K562 (cell line): ENCODE data around the gene EPB41L2. TPM values are rescaled to one million over a fixed set of nuclear protein-coding genes. Genes with fewer than 3 reads are reported as not detected.

Experiments used
- ATAC-seq: fragments of 200-7000 bp; cut with Tn5 transposase; 3 replicates; pipeline ENCODE4 v1.9.1; 2020; ENCODE audit warnings: moderate library complexity
- BruUV-seq: library from RNA; stranded (reverse); fragments of 400-500 nt; replicated peaks from 2 replicates; lab custom pipeline; 2021; lab: Mats Ljungman, UMichigan
- CTCF ChIA-PET: fragments of 300-600 bp; formaldehyde crosslinking; extraction: SDS; loops from one replicate; lab custom pipeline; 2021; ENCODE audit warnings: low intra/inter-chr PET ratio; lab: Yijun Ruan, JAX
- POLR2A ChIA-PET: fragments of 300-600, 350-650 bp; sonication (Branson Sonifier 250); formaldehyde crosslinking; extraction: SDS; loops from one replicate; lab custom pipeline; 2021; ENCODE audit warnings: antibody characterized with exemption, inconsistent platforms; lab: Yijun Ruan, JAX
- DNase-seq, 4 experiments: peaks; one replicate each; pipeline versions ENCODE4 v3.0.0 to v3.0.0-alpha.2; 2011 to 2018; ENCODE audit warnings: low spot score in 3 of 4, mixed read lengths in 3 of 4; ENCODE audit errors: extremely low read depth in 1 of 4
- FAIRE-seq: peaks from 2 replicates; lab custom pipeline; 2011; peaks lifted over from hg19 to GRCh38; lab: Jason Lieb, UNC
- H2AFZ ChIP-seq: 2 replicates; pipeline ENCODE4 v1.6.0; 2011; ENCODE audit warnings: low read depth, low read length, control low read depth, inconsistent platforms
- H3K27ac ChIP-seq: fragments of 200-600 bp; 3 replicates; pipeline ENCODE4 v1.8.0; 2011; ENCODE audit warnings: low read depth, mild to moderate bottlenecking, control low read depth, inconsistent platforms, low read length, moderate library complexity, mixed read lengths; ENCODE audit errors: extremely low read depth
- H3K27me3 ChIP-seq, 2 experiments: fragments of 300-600 bp in 1 of 2; 2 replicates in 1 of 2; 3 replicates in 1 of 2; pipeline versions ENCODE4 v1.6.0 to v1.8.0; 2011; ENCODE audit warnings: inconsistent platforms in 2 of 2, low read length in 2 of 2, mild to moderate bottlenecking in 1 of 2, mixed read lengths in 1 of 2, moderate library complexity in 1 of 2; ENCODE audit not compliant: control insufficient read depth in 2 of 2, insufficient read depth in 2 of 2
- H3K36me3 ChIP-seq: fragments of 300-600 bp; 3 replicates; pipeline ENCODE4 v1.8.0; 2011; ENCODE audit warnings: mild to moderate bottlenecking, low read length, inconsistent platforms; ENCODE audit not compliant: control insufficient read depth, insufficient read depth
- H3K4me1 ChIP-seq, 2 experiments: fragments of 200-600 bp in 1 of 2; replicated peaks in 1 of 2; 2 replicates in 1 of 2; 3 replicates in 1 of 2; pipeline versions ENCODE4 v1.5.1 to v1.8.0; 2011; ENCODE audit warnings: inconsistent platforms in 2 of 2, low read length in 2 of 2, mild to moderate bottlenecking in 1 of 2, mixed read lengths in 1 of 2, moderate library complexity in 1 of 2; ENCODE audit not compliant: control insufficient read depth in 2 of 2, insufficient read depth in 2 of 2
- H3K4me2 ChIP-seq: 2 replicates; pipeline ENCODE4 v1.6.1; 2011; ENCODE audit warnings: low read length, control low read depth, inconsistent platforms, mixed read lengths; ENCODE audit not compliant: insufficient read depth
- H3K4me3 ChIP-seq: fragments of 200-600 bp; sonication (generic), shearing (Covaris generic); 2 replicates; pipeline ENCODE4 v1.5.1; 2016; ENCODE audit warnings: control low read depth, inconsistent platforms
- H3K79me2 ChIP-seq: fragments of 200-600 bp; 3 replicates; pipeline ENCODE4 v1.8.0; 2011; ENCODE audit warnings: low read length, inconsistent platforms; ENCODE audit not compliant: control insufficient read depth, insufficient read depth
- H3K9ac ChIP-seq, 2 experiments: 2 replicates each; pipeline versions ENCODE4 v1.6.0 to v1.6.1; 2011; ENCODE audit warnings: low read depth in 2 of 2, low read length in 2 of 2, control low read depth in 1 of 2, inconsistent platforms in 1 of 2, mild to moderate bottlenecking in 1 of 2, mixed read lengths in 1 of 2; ENCODE audit not compliant: insufficient read depth in 1 of 2
- H3K9me1 ChIP-seq: one replicate; pipeline ENCODE4 v1.6.0; 2011; ENCODE audit warnings: inconsistent platforms, mild to moderate bottlenecking, low read length, moderate library complexity; ENCODE audit not compliant: control insufficient read depth, insufficient read depth
- H3K9me3 ChIP-seq: replicated peaks from 2 replicates; pipeline ENCODE4 v1.5.1; 2011; ENCODE audit warnings: low read depth, low read length, inconsistent platforms; ENCODE audit not compliant: control insufficient read depth, insufficient read depth
- H4K20me1 ChIP-seq: replicated peaks from 2 replicates; pipeline ENCODE4 v1.6.1; 2011; ENCODE audit warnings: low read length, inconsistent platforms, mixed read lengths; ENCODE audit not compliant: control insufficient read depth, insufficient read depth
- CBX3 ChIP-seq, 2 experiments: IDR thresholded peaks; 1 replicate in 1 of 2; 2 replicates in 1 of 2; pipeline ENCODE4 v1.6.1; 2012; ENCODE audit warnings: inconsistent platforms in 2 of 2, low read length in 2 of 2, borderline replicate concordance in 1 of 2, control low read depth in 1 of 2
- CCNT2 ChIP-seq: IDR thresholded peaks from 2 replicates; pipeline ENCODE4 v1.6.1; 2011; ENCODE audit warnings: borderline replicate concordance, low read depth, mild to moderate bottlenecking, moderate library complexity, mixed read lengths, low read length; ENCODE audit not compliant: insufficient read length; ENCODE audit errors: extremely low read depth
- ELK3 ChIP-seq: fragments of 450-650 bp; formaldehyde crosslinking; IDR thresholded peaks from 2 replicates; pipeline ENCODE4 v1.4.0; 2020; ENCODE audit warnings: mild to moderate bottlenecking
- FIP1L1 ChIP-seq: fragments of 200-400 bp; formaldehyde crosslinking; IDR thresholded peaks from 2 replicates; pipeline ENCODE4 v1.6.1; 2018; ENCODE audit warnings: mild to moderate bottlenecking, low read depth, low read length; ENCODE audit not compliant: poor library complexity, severe bottlenecking
- MTA2 ChIP-seq: fragments of 450-650 bp; IDR thresholded peaks from 2 replicates; pipeline ENCODE4 v1.6.1; 2016; ENCODE audit warnings: low read depth
- NFE2 ChIP-seq: IDR thresholded peaks from 2 replicates; pipeline ENCODE4 v1.6.1; 2014; ENCODE audit warnings: antibody characterized with exemption, low read depth
- PHB ChIP-seq: fragments of 250-450 bp; sonication (Bioruptor Pico); IDR thresholded peaks from 2 replicates; pipeline ENCODE4 v1.5.0; 2021
- POLR2AphosphoS2 ChIP-seq: IDR thresholded peaks from 2 replicates; pipeline ENCODE4 v1.6.1; 2012; ENCODE audit warnings: low read length, improper control_type of control experiment
- SAFB2 ChIP-seq: fragments of 200-400 bp; formaldehyde crosslinking; IDR thresholded peaks from 2 replicates; pipeline ENCODE4 v1.6.1; 2018; ENCODE audit warnings: borderline replicate concordance, low read length, low read depth, moderate library complexity; ENCODE audit not compliant: severe bottlenecking
- SOX6 ChIP-seq: fragments of 450-650 bp; IDR thresholded peaks from 2 replicates; pipeline ENCODE4 v1.6.1; 2014; ENCODE audit warnings: mild to moderate bottlenecking
- XRCC4 ChIP-seq: IDR thresholded peaks from one replicate; pipeline ENCODE4 v1.6.1; 2011; ENCODE audit not compliant: insufficient read depth, insufficient read length; ENCODE audit errors: extremely low read depth
- ZNF398 ChIP-seq: fragments of 250-450 bp; sonication (Bioruptor Pico); IDR thresholded peaks from 2 replicates; pipeline ENCODE4 v1.8.0; 2021; ENCODE audit warnings: moderate library complexity, mild to moderate bottlenecking, inconsistent platforms
- WGBS: fragments of 100-300 bp; shearing (Covaris generic); methylation state at CpG from one replicate; pipeline ENCODE4 v1.1.6; 2016; ENCODE audit warnings: low coverage, mixed read lengths; ENCODE audit not compliant: insufficient coverage; ENCODE audit errors: missing lambda C conversion rate; 5-methylcytosine and 5-hydroxymethylcytosine counted together
- in situ Hi-C: fragments of 300-500 bp; cut with MboI; formaldehyde crosslinking; loops from 4 replicates; pipeline ENCODE4 v1.15.0; 2018; ENCODE audit warnings: inconsistent platforms, mixed read lengths
- intact Hi-C: fragments of 100-400 bp; cut with micrococcal nuclease; formaldehyde crosslinking; loops from 2 replicates; pipeline ENCODE4 v1.14.2; 2022
- polyA plus RNA-seq, 8 experiments: library from polyadenylated mRNA; depleted of rRNA in 4 of 8; stranded (reverse) in 5 of 8; unstranded in 3 of 8; fragments of >200 nt; fragmentation: Nextera tagmentation in 2 of 8; fragmentation: Illumina TruSeq in 1 of 8; extraction: Ambion mirVana in 2 of 8; extraction: Trizol in 1 of 8; gene quantifications; 2 replicates each; pipeline versions ENCODE4 v1.2.1 to v1.2.3, GENCODE V29; 2011 to 2014; ENCODE audit warnings: inconsistent platforms in 1 of 8, missing spikeins in 1 of 8
- total RNA-seq, 7 experiments: library from RNA; depleted of rRNA in 6 of 7; stranded (reverse); fragments of >200 nt in 6 of 7; fragmentation: Illumina TruSeq in 2 of 7; extraction: Trizol in 2 of 7; gene quantifications; 2 replicates each; pipeline versions ENCODE4 v1.2.1 to v1.2.3, GENCODE V29; 2011 to 2021; ENCODE audit warnings: low replicate concordance in 1 of 7

The EPB41L2 gene
- total and polyA plus RNA-seq, 9 of the 15 experiments (the other 6 are each of a cell fraction or from before 2014, with no cell fraction given), result 5.1 to 53.6 (median 25.0) TPM

GRCh38 chr6:131040866-131041265 lies 22.2 kb downstream of the EPB41L2 start:
- ChIA-PET POLR2A (no interaction called here), CTCF (no interaction called here)
- Histone ChIP-seq H3K79me2 (peaks cover 13% of the 10 kb centered on the region), H3K4me1 (no peaks in the 10 kb centered on the region), H4K20me1 (no peaks in the 10 kb centered on the region), H3K36me3 (no peaks in the 10 kb centered on the region), H3K9me3 (no peaks in the 10 kb centered on the region), H3K27ac (no peak overlapping the region), H3K4me2 (no peak overlapping the region), H3K27me3 (no peaks in the 10 kb centered on the region)
- ATAC-seq (no peak), DNase-seq (no peak)
- intact Hi-C loops, result no loop called here
- in situ Hi-C loops, result no loop called here
- TF ChIP-seq ELK3 (CRISPR knock-in tag), result no peak
- no peak for TF ChIP-seq SAFB2
- no peak for TF ChIP-seq ZNF398 (CRISPR knock-in tag)
- no peak for TF ChIP-seq NFE2
- no peak for TF ChIP-seq MTA2
- no peak for TF ChIP-seq PHB
- no peak for TF ChIP-seq FIP1L1
- TF ChIP-seq XRCC4, result no peak
- no peak for TF ChIP-seq POLR2AphosphoS2
- no peak for TF ChIP-seq CCNT2
- TF ChIP-seq SOX6, result no peak
- TF ChIP-seq CBX3 (IDR thresholded peaks at IDR 0.05; ENCODE audit: borderline replicate concordance in 1 of 2, low read length in 2 of 2), result no peak
- TF ChIP-seq, all 486 proteins: peak for 0
- FAIRE-seq, result no peak
- Histone ChIP-seq H2AFZ (no peak overlapping the region), H3K9ac (no peak overlapping the region), H3K9me1 (no peaks in the 10 kb centered on the region), H3K4me3 (no peak overlapping the region)
- no TSS peak for BruUV-seq
- 26% methylated on average over 4 of the region's 4 CpGs for WGBS
